Stimulated activated CD8-positive, alpha-beta memory T cell treated with anti-CD3 and anti-CD28 coated beads, Interleukin-2, amount 100 ng/mL, for 48 hours (primary cell): ENCODE data around the gene AEBP2.
"Not testable (repeated sequence)": the region's sequence is repeated elsewhere in the genome, so short reads cannot be mapped to it uniquely, and the experiment has no call there.

Experiments used
- DNase-seq, 2 donors: peaks; one replicate each; pipeline ENCODE4 v3.0.0-alpha.2; 2020; ENCODE audit warnings: low read depth in 2 of 2

The AEBP2 gene

GRCh38 chr12:19421503-19422282 lies 17.6 kb upstream of the AEBP2 start:
- no peak for DNase-seq

DNA sequence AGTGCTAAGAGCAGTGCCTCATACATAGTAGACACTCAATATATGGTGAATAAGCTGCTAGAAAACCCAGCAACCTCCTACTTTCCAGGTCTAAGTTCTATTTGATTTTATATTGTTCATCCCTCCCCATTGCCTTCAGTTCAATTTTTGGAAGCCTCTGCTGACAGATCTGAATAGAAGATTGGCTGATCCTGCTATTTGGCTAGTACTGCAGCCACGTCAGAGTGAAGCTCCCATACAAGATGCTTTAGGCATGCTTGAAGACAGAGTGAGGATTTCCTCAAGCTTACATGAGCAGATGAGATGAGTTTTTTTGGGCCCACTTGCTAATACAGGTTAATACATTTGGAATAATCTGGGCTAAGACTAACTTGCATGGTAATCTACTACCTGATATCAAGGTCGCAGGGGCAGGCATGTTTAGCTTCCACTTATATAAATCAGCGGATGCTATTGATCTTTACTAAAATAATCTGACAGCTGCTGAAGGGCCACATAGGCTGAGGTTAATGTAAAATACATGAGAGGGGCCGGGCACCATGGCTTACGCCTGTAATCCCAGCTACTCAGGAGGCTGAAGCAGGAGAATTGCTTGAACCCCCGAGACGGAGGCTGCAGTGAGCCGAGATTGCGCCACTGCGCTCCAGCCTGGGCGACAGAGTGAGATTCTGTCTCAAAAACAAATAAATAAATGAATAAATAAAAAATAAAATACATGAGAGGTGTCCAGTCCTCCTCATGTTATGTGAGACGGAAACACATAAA lies 15.9 kb upstream of the AEBP2 start:
- no peak for DNase-seq

DNA sequence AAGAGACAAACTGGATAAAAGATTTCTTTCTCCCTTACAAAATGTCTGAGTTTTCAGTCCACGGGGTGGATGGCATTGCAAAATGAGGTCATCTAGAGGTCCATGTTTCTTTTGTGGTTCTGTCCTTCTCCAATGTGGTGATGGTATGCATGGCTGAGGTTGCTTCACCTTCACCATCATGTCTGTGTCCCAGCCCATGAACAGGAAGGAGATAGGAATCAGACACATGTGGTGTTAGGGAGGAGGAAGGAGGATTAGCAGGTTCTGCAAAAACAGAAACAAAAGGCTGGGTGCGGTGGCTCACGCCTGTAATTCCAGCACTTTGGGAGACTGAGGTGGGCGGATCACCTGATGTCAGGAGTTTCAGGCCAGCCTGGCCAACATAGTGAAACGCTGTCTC lies 11.0 kb upstream of the AEBP2 start:
- no peak for DNase-seq

DNA sequence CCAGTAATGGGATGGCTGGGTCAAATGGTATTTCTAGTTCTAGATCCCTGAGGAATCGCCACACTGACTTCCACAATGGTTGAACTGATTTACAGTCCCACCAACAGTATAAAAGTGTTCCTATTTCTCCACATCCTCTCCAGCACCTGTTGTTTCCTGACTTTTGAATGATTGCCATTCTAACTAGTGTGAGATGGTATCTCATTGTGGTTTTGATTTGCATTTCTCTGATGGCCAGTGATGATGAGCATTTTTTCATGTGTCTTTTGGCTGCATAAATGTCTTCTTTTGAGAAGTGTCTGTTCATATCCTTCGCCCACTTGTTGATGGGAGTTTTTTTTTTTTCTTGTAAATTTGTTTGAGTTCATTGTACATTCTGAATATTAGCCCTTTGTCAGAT lies 9.8 kb upstream of the AEBP2 start:
- DNase-seq, result not testable (repeated sequence)

DNA sequence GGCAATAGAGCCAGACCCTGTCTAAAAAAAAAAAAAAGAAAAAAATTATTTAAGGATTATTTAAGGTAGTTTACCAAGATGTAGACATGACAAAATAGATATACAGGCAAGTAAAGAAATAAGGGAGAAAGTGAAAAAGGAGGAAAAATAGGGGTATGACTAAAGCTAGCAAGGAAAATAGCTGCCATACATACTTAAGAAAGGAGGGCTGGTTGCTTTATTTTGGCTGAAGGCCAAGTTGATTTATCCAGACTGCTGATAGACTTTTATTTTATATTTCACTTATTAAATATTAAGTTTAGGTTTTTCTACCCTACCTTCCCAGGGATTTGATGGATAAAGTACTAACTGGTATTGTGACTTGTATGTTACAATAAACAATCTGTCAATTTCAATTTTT lies 8.3 kb upstream of the AEBP2 start:
- DNase-seq, result no peak

GRCh38 chr12:19431407-19432308 lies 7.6 kb upstream of the AEBP2 start:
- DNase-seq, result peak; percentile 15 to 43

- DNase-seq, result no peak
Observed at GRCh38 chr12:19432309-19433170, 6.8 kb upstream of the AEBP2 start.

DNA sequence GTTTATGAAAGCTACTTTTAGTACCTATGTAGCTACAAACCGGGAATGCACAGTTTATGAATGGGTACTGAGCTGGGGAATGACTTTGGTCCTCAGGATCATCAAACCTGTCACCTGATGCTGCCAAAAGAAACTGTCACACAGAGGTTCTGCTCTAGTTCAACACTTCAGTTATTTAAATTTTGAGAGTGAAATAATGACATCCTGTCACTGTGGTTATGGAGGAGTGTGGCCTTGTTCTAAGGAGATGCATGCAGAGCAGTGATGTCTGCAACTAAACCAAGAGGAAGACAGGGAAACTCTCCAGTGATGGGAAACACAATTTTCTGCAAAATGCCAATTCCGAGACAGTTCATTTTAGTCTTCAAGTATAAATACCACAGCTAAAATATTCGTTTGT lies 4.8 kb upstream of the AEBP2 start:
- DNase-seq, result no peak

GRCh38 chr12:19435831-19436497 lies 3.3 kb upstream of the AEBP2 start:
- DNase-seq, result no peak

- no peak for DNase-seq
Observed at GRCh38 chr12:19436931-19437330, 2.4 kb upstream of the AEBP2 start.

DNA sequence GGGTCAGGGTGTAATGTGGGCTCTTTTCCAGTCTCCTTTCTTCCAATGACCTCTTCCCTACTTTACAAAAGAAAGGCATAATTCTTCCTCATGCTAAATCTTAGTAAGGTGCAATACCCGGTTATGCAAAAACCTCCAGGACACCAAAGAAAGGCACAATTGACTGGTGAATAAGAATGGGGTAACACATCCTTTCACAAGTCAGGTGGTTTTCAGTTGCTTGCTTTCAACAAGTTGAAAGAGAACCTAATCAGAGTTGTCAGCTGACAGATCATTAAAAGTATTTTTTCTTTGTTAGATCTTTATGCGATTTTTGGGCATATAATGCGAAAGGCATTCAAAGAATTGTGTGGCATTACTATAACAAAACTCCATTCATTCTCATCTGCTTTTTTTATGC lies 1.3 kb upstream of the AEBP2 start:
- no peak for DNase-seq

DNA sequence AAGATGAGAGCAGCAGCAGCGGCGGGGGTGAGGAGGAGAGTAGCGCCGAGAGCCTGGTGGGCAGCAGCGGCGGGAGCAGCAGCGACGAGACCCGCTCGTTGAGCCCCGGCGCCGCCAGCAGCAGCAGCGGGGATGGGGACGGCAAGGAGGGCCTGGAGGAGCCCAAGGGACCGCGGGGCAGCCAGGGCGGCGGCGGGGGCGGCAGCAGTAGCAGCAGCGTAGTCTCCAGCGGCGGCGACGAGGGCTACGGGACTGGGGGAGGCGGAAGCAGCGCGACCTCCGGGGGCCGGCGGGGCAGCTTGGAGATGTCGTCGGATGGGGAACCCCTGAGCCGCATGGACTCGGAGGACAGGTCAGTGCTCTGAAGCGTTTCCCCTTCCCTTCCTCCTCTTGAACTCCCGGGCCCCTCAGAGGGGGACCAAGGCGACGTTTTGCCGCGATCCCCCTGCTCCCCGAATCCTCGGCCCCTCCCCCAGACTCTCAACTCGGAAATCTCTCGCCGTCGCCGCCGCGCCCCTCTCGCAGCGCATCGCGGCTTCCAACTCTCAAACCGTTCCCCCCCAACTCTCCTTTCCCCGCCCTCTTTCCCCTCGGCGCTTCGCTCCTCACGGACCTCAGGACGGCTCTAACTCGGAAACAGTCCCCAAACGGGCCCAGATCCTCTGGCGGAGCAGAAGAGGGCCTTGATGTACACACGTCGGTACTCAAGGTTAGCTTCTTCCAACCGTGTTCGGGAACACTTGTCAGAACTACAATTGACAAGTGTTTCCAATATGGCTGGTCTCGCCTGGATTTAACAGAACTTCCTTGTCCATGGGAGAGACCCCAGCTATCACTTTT lies 947 bp downstream of the AEBP2 start:
- DNase-seq, result peak; percentile 51 to 57

GRCh38 chr12:19440916-19441315 lies 1.6 kb downstream of the AEBP2 start:
- DNase-seq, result no peak

DNA sequence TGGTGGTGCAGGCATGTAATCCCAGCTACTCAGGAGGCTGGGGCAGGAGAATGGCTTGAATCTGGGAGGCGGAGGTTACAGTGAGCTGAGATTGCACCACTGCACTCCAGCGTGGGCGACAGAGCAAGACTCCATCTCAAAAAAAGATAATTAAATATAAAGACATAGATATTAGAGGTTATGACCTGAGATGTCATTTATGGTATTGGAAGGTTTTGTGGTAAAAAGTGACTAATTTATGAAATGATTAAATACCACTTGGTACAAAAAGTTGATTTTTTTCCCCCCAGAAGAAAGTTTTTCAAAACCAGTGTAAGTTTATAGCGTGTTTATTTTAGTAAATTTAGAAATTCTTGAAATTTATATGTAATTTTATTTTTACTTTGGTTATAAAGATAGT lies 4.3 kb downstream of the AEBP2 start:
- no peak for DNase-seq

DNA sequence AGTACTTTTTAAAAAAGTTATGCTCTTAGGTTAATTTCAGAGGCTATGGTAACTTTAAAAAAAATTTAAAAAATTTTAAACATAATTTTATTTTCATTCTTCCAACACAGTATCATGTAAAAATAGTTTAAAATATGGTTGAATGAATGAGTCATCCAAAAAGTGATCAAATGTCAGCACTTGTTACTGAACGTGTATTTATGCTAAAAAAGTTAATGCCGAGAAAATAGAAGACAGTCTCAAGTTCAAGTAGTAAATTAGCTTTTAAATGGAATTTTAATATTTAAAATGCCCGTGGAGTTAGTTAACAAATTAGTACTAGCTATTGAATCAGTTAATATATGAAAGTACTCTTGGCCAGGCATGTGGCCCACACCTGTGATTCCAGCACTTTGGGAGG lies 4.8 kb downstream of the AEBP2 start:
- DNase-seq, result no peak

DNA sequence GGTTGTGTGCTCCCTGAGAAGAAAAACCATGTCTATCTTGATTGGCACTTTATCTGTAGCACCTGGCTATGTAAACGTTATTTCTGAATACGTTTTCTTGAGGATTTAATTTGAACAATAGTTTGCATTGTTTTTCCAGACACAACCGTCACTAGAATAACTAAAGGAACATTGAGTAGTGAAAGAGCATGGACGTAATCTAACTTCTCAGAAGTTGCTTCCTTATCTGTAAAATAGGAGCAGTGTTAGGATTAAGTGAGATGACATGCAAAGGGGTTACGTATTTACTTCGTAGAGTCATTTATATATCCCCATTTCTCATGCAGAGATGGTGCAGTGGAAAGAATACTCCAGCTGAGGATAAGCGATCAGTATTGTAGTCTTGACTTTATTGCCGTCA lies 8.1 kb downstream of the AEBP2 start:
- no peak for DNase-seq

DNA sequence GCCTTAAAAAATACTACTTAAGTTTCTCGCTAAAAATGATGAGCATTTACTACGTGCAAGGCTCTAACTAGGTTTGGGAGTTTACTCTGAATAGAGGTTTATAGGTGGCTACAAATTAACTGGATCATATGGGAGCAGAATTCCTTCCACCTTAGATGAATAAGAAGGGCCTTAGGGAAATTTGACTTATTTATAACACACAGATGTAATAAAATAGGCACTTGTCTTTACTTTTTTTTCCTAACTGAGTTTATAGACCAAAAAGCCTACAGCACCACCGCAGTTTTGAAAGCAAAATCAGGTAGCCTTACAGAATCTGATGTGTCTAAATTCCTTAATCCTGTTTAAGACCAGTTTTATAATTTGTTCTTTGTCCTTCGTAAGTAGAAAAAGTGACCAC lies 10.5 kb downstream of the AEBP2 start:
- DNase-seq, result no peak

DNA sequence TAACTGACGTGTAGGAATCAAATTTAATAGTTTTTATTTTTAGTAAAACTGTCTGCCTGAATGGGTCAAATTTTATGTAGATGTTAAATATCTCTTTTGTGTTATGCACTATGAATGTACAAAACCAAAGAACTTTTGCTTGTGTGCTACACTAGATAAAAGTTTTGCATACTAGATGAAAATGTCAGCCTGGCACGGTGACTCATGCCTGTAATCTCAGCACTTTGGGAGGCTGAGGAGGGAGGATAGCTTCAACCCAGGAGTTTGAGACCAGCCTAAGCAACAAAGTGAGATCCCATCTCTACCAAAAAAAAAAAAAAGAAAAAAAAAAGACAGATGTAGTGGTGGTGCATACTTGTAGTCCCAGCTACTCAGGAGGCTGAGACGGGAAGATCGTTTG lies 11.1 kb downstream of the AEBP2 start:
- no peak for DNase-seq

DNA sequence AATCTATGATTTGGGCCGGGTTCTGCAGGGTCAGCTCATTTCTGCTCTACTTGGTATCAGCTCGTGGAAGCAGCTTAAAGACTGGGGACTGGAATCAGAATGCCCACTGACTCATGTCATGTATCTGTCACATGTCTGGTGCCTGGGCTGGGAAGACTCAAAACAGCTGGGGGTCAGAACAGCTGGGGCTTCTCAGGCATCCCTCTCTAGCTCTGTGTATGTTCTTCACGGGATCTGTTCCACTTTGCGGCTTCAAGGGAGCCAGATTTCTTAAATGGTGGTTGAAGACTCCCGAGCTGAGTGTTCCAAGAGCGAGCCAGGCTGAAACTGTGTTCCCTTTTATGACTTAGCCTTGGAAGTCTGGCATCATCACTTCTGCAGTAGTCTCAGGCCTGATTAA lies 11.9 kb downstream of the AEBP2 start:
- DNase-seq, result no peak

DNA sequence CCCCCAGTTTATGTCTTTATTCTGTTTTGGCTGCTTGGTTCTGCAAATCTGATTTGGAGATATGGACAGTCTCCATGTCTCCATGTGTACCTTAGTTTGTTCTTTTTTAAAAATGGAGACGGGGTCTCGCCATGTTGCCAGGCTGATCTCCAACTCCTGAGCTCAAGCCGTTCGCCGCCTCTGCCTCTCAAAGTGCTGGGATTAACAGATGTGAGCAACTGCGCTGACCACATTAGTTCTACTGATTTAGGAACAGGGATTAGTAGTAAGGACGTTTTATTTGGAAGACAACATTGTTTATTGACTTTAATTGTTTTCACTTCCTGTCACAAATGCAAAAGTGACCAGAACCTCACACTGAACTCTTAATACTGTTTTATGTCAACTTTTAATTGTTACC lies 14.7 kb downstream of the AEBP2 start:
- no peak for DNase-seq
